OCI-LY1 (cell line): Measurements from ENCODE around the gene RASAL2.

Experiments used
- H2AFZ ChIP-seq: fragments of 200-600 bp; sonication (generic), shearing (Covaris generic); 2 replicates; pipeline ENCODE4 v1.6.0; 2014; ENCODE audit warnings: antibody characterized with exemption, mild to moderate bottlenecking, low read length
- H3F3A ChIP-seq: fragments of 200-600 bp; sonication (generic), shearing (Covaris generic); 2 replicates; pipeline ENCODE4 v1.6.0; 2014; ENCODE audit warnings: mild to moderate bottlenecking, antibody characterized with exemption, low read length, moderate library complexity; ENCODE audit not compliant: insufficient read depth
- H3K27ac ChIP-seq: fragments of 200-600 bp; sonication (generic); 2 replicates; pipeline ENCODE4 v1.5.1; 2014; ENCODE audit warnings: low read length, mixed run types, mild to moderate bottlenecking, low read depth; ENCODE audit not compliant: poor library complexity, severe bottlenecking
- H3K27me3 ChIP-seq: fragments of 200-600 bp; sonication (generic); 2 replicates; pipeline ENCODE4 v1.6.0; 2014; ENCODE audit warnings: antibody characterized with exemption, mild to moderate bottlenecking, low read length, moderate library complexity; ENCODE audit not compliant: insufficient read depth
- H3K36me3 ChIP-seq: fragments of 200-600 bp; sonication (generic); 2 replicates; pipeline ENCODE4 v1.6.1; 2014; ENCODE audit warnings: mild to moderate bottlenecking, antibody characterized with exemption, low read length, moderate library complexity, mixed read lengths; ENCODE audit not compliant: insufficient read depth
- H3K4me1 ChIP-seq: fragments of 200-600 bp; sonication (generic); 2 replicates; pipeline ENCODE4 v1.5.1; 2014; ENCODE audit warnings: mild to moderate bottlenecking, low read length, moderate library complexity; ENCODE audit not compliant: insufficient read depth, severe bottlenecking
- H3K4me2 ChIP-seq: fragments of 200-600 bp; sonication (generic), shearing (Covaris generic); 2 replicates; pipeline ENCODE4 v1.6.1; 2014; ENCODE audit warnings: low read length
- H3K4me3 ChIP-seq: fragments of 200-600 bp; sonication (generic); 2 replicates; pipeline ENCODE4 v1.5.1; 2014; ENCODE audit warnings: low read length, low read depth, mild to moderate bottlenecking, mixed read lengths; ENCODE audit not compliant: poor library complexity, severe bottlenecking
- H3K79me2 ChIP-seq: fragments of 200-600 bp; shearing (Covaris generic); 2 replicates; pipeline ENCODE4 v1.6.1; 2016; ENCODE audit warnings: mixed run types, low read length, mixed read lengths; ENCODE audit not compliant: insufficient read depth
- H3K9ac ChIP-seq: fragments of 200-600 bp; sonication (generic), shearing (Covaris generic); 2 replicates; pipeline ENCODE4 v1.6.1; 2014; ENCODE audit warnings: mild to moderate bottlenecking, low read length, mixed read lengths
- H3K9me2 ChIP-seq: fragments of 200-600 bp; sonication (generic), shearing (Covaris generic); 2 replicates; pipeline ENCODE4 v1.6.1; 2014; ENCODE audit warnings: low read depth, mild to moderate bottlenecking, low read length, mixed read lengths
- H3K9me3 ChIP-seq: fragments of 200-600 bp; shearing (Covaris generic); 2 replicates; pipeline ENCODE4 v1.6.1; 2014; ENCODE audit warnings: low read length, mixed read lengths
- H4K20me1 ChIP-seq: fragments of 200-600 bp; sonication (generic), shearing (Covaris generic); 2 replicates; pipeline ENCODE4 v1.6.0; 2016; ENCODE audit warnings: mild to moderate bottlenecking, low read length; ENCODE audit not compliant: insufficient read depth
- CTCF ChIP-seq: fragments of 200-600 bp; sonication (generic), shearing (Covaris generic); IDR thresholded peaks from 2 replicates; pipeline ENCODE4 v1.5.1; 2017; ENCODE audit warnings: mild to moderate bottlenecking, antibody characterized with exemption, low read length, moderate library complexity, mixed read lengths
- EZH2 ChIP-seq: fragments of 200-600 bp; sonication (generic), shearing (Covaris generic); IDR thresholded peaks from 2 replicates; pipeline ENCODE4 v1.8.0; 2017; ENCODE audit warnings: borderline replicate concordance, mixed run types, mild to moderate bottlenecking, antibody characterized with exemption, low read length, moderate library complexity, mixed read lengths

The RASAL2 gene

GRCh38 chr1:178072326-178072725 lies 21.6 kb upstream of the RASAL2 start:
- H3K9me3 ChIP-seq = no peaks in the 10 kb centered on the region
- H3K79me2 ChIP-seq = no peaks in the 10 kb centered on the region
- H3F3A ChIP-seq = no peaks in the 10 kb centered on the region
- H3K4me2 ChIP-seq = no peak overlapping the region
- TF ChIP-seq CTCF (no peak), EZH2 (no peak)
- no peaks in the 10 kb centered on the region for H3K27me3 ChIP-seq
- H4K20me1 ChIP-seq = no peaks in the 10 kb centered on the region
- H3K4me1 ChIP-seq = no peaks in the 10 kb centered on the region
- H2AFZ ChIP-seq = no peak overlapping the region
- H3K27ac ChIP-seq = no peak overlapping the region
- H3K9ac ChIP-seq = no peak overlapping the region
- no peak overlapping the region for H3K4me3 ChIP-seq
- H3K9me2 ChIP-seq = no peaks in the 10 kb centered on the region
- H3K36me3 ChIP-seq = no peaks in the 10 kb centered on the region

- Histone ChIP-seq H2AFZ (no peak overlapping the region), H4K20me1 (no peaks in the 10 kb centered on the region), H3K4me1 (no peaks in the 10 kb centered on the region), H3K9ac (no peak overlapping the region), H3K79me2 (no peaks in the 10 kb centered on the region), H3K27ac (no peak overlapping the region), H3K4me3 (no peak overlapping the region), H3K4me2 (no peak overlapping the region), H3F3A (no peaks in the 10 kb centered on the region), H3K27me3 (no peaks in the 10 kb centered on the region), H3K36me3 (no peaks in the 10 kb centered on the region), H3K9me3 (no peaks in the 10 kb centered on the region), H3K9me2 (no peaks in the 10 kb centered on the region)
- TF ChIP-seq CTCF = no peak
- TF ChIP-seq EZH2 = no peak
These were observed 18.6 kb upstream of the RASAL2 start for GRCh38 chr1:178075333-178075732.

GRCh38 chr1:178076607-178077006 lies 17.3 kb upstream of the RASAL2 start:
- Histone ChIP-seq H3K9me3 (no peaks in the 10 kb centered on the region), H3K27me3 (no peaks in the 10 kb centered on the region), H3K4me2 (no peak overlapping the region), H4K20me1 (no peaks in the 10 kb centered on the region), H3K4me3 (no peak overlapping the region), H3K4me1 (no peaks in the 10 kb centered on the region), H3K9ac (no peak overlapping the region), H3K9me2 (no peaks in the 10 kb centered on the region), H3K36me3 (no peaks in the 10 kb centered on the region), H2AFZ (no peak overlapping the region), H3F3A (no peaks in the 10 kb centered on the region), H3K79me2 (no peaks in the 10 kb centered on the region), H3K27ac (no peak overlapping the region)
- TF ChIP-seq EZH2 = no peak
- no peak for TF ChIP-seq CTCF
